ENCODE data around the gene LSM2.

LSM2 gene

DNA sequence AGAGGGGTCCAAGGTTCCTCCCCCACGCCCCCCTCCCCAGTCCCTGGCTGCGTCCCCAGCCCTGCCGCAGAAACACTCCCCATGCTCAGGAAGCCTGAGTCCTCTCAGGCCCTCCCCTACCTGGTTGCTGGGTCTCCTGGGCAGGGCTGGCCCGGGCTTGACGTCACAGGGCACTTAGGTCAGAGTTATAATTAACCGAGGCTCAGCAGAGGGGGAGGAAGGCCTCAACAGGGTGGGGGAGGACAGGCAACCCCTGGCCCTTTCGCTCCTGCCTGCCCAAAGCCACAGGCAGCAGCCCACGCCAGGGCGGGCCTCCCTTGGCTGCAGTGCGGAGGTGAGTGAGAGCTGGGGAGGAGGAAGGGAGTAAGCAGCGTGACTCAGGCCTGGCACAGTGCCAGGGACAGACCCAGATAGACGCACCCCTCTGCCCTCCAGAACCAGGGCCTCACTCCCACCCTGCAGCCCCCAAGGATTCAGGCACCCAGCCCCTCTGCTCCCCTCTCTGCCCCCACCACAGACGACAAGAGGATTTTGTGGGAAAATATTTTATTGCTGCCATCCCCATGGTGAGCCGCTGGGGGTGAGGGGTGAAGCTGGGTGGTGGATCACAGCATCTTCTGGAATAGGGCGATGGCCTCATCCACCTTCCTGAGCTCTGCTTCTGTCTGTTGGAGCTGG lies 29.6 kb downstream of the LSM2 start, which contains the start of gene VWA7:
TSS of gene VWA7 (minus strand) at position 340 of the 678 bp plus-strand sequence. CDS start 549 bp downstream, outside the sequence.
- H3K27ac ChIP-seq (ENCODE audit: low read depth in 2 of 2, low read length in 2 of 2) = peak within 1 kb of the TSS; percentile 74 to 81
- no peaks in the 10 kb centered on the region for H3K27me3 ChIP-seq (ENCODE audit: control insufficient read depth in 2 of 2, insufficient read depth in 2 of 2, low read length in 2 of 2)
- no peaks in the 10 kb centered on the region for H3K9me3 ChIP-seq (ENCODE audit: control insufficient read depth in 2 of 2, low read length in 2 of 2)
- peak within 1 kb of the TSS; percentile 52 to 54 for H3K4me3 ChIP-seq (ENCODE audit: low read length in 2 of 2)
- H3K9ac ChIP-seq (ENCODE audit: low read depth in 1 of 2, low read length in 2 of 2) = peak within 1 kb of the TSS; percentile 56 to 77
- H3K36me3 ChIP-seq (ENCODE audit: control insufficient read depth in 2 of 2, insufficient read depth in 2 of 2, low read length in 2 of 2) = peaks cover 15 to 25% of the 10 kb centered on the region in 2 donors
- peaks cover 27 to 32% of the 10 kb centered on the region in 2 donors for H3K4me1 ChIP-seq (ENCODE audit: control insufficient read depth in 2 of 2, insufficient read depth in 2 of 2, low read length in 2 of 2)

DNA sequence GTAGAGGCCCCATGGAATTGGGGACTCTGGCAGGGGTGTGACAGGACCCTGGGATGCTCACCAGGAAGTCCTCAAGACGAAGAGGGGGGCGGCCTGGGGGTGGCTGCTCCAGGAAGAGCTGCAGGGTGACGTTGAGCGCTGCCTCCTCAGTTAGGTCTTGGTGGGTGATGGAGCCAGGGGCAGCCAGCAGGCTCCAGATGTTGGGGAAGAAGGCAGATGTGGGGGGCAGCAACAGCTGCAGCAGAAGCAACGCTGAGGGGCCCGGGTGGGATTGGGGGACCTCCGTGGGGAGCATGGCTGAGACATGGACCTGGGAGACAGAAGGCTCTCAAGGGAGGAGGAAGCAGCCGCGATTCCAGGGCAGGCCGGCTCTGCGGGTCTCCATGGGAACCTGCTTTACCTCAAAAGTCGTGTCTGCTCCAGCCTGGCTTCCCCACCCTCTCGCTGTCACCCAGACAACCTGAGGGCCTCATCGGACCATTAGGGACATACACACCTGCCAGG lies 30.2 kb downstream of the LSM2 start:
- H3K27me3 ChIP-seq (ENCODE audit: control insufficient read depth in 2 of 2, insufficient read depth in 2 of 2, low read length in 2 of 2) = no peaks in the 10 kb centered on the region
- no peaks in the 10 kb centered on the region for H3K9me3 ChIP-seq (ENCODE audit: control insufficient read depth in 2 of 2, low read length in 2 of 2)
- peaks cover 14 to 19% of the 10 kb centered on the region in 2 donors for H3K36me3 ChIP-seq (ENCODE audit: control insufficient read depth in 2 of 2, insufficient read depth in 2 of 2, low read length in 2 of 2)
- peaks cover 27 to 32% of the 10 kb centered on the region in 2 donors for H3K4me1 ChIP-seq (ENCODE audit: control insufficient read depth in 2 of 2, insufficient read depth in 2 of 2, low read length in 2 of 2)
- peak overlapping the region; percentile 74 to 81 for H3K27ac ChIP-seq (ENCODE audit: low read depth in 2 of 2, low read length in 2 of 2)
- H3K4me3 ChIP-seq (ENCODE audit: low read length in 2 of 2) = peak overlapping the region; percentile 52 to 54
- peak overlapping the region; percentile 56 to 77 for H3K9ac ChIP-seq (ENCODE audit: low read depth in 1 of 2, low read length in 2 of 2)

GRCh38 chr6:31775633-31776484 lies 30.9 kb downstream of the LSM2 start:
- H3K9ac ChIP-seq (ENCODE audit: low read depth in 1 of 2, low read length in 2 of 2) = peak overlapping the region; percentile 32 to 77
- H3K4me1 ChIP-seq (ENCODE audit: control insufficient read depth in 2 of 2, insufficient read depth in 2 of 2, low read length in 2 of 2) = peaks cover 27 to 32% of the 10 kb centered on the region in 2 donors
- no peak overlapping the region for H3K4me3 ChIP-seq (ENCODE audit: low read length in 2 of 2)
- H3K27ac ChIP-seq (ENCODE audit: low read depth in 2 of 2, low read length in 2 of 2) = peak overlapping the region; percentile 74 to 85
- H3K27me3 ChIP-seq (ENCODE audit: control insufficient read depth in 2 of 2, insufficient read depth in 2 of 2, low read length in 2 of 2) = no peaks in the 10 kb centered on the region
- no peaks in the 10 kb centered on the region for H3K9me3 ChIP-seq (ENCODE audit: control insufficient read depth in 2 of 2, low read length in 2 of 2)
- peaks cover 11 to 13% of the 10 kb centered on the region in 2 donors for H3K36me3 ChIP-seq (ENCODE audit: control insufficient read depth in 2 of 2, insufficient read depth in 2 of 2, low read length in 2 of 2)

DNA sequence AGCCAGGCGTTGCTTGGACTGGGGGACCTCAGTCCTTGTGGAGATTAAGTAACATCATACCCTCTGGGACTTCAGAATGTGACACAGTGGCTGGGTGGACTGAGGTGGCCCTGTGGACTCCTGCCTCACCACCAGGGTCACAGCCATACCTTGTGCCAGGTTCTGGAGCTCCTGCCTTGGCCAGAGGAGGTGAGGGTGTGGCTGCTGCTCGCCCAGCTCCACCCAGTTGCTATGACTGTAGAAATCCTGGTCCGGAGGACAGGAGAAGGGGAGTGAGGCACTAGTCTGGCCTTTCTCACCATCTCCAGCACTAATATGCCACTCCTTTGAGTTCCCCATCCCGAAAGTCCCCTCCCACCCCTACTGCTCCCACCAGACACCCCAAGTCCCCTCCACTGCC lies 31.6 kb downstream of the LSM2 start:
- H3K9ac ChIP-seq (ENCODE audit: low read depth in 1 of 2, low read length in 2 of 2) = peak overlapping the region in 1 of 2 donors; percentile 66
- no peaks in the 10 kb centered on the region for H3K9me3 ChIP-seq (ENCODE audit: control insufficient read depth in 2 of 2, low read length in 2 of 2)
- H3K4me1 ChIP-seq (ENCODE audit: control insufficient read depth in 2 of 2, insufficient read depth in 2 of 2, low read length in 2 of 2) = peaks cover 27 to 32% of the 10 kb centered on the region in 2 donors
- H3K27ac ChIP-seq (ENCODE audit: low read depth in 2 of 2, low read length in 2 of 2) = peak overlapping the region; percentile 74 to 85
- H3K4me3 ChIP-seq (ENCODE audit: low read length in 2 of 2) = no peak overlapping the region
- no peaks in the 10 kb centered on the region for H3K27me3 ChIP-seq (ENCODE audit: control insufficient read depth in 2 of 2, insufficient read depth in 2 of 2, low read length in 2 of 2)
- peaks cover 5 to 6% of the 10 kb centered on the region in 2 donors for H3K36me3 ChIP-seq (ENCODE audit: control insufficient read depth in 2 of 2, insufficient read depth in 2 of 2, low read length in 2 of 2)

DNA sequence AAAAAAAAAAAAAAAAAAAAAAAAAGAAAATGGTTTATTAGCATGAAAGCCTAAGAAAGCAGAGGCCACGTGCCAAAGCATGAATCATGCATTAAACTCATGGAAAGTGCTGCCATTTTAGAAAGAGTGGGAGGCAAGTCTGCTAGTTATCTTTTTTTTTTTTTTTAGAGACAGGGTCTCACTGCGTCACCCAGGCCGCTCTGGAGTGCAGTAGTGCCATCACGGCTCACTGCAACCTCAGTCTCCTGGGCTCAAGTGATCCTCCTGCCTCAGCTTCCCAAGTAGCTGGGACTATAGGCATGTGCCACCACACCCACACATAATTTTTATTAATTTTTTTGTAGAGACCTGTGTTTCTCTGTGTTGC lies 34.8 kb downstream of the LSM2 start:
- no peaks in the 10 kb centered on the region for H3K27me3 ChIP-seq (ENCODE audit: control insufficient read depth in 2 of 2, insufficient read depth in 2 of 2, low read length in 2 of 2)
- H3K9ac ChIP-seq (ENCODE audit: low read depth in 1 of 2, low read length in 2 of 2) = no peak overlapping the region
- H3K36me3 ChIP-seq (ENCODE audit: control insufficient read depth in 2 of 2, insufficient read depth in 2 of 2, low read length in 2 of 2) = no peaks in the 10 kb centered on the region
- H3K4me1 ChIP-seq (ENCODE audit: control insufficient read depth in 2 of 2, insufficient read depth in 2 of 2, low read length in 2 of 2) = peaks cover 21 to 30% of the 10 kb centered on the region in 2 donors
- H3K27ac ChIP-seq (ENCODE audit: low read depth in 2 of 2, low read length in 2 of 2) = no peak overlapping the region
- no peaks in the 10 kb centered on the region for H3K9me3 ChIP-seq (ENCODE audit: control insufficient read depth in 2 of 2, low read length in 2 of 2)
- H3K4me3 ChIP-seq (ENCODE audit: low read length in 2 of 2) = no peak overlapping the region

GRCh38 chr6:31770860-31771259 lies 35.9 kb downstream of the LSM2 start:
- H3K9me3 ChIP-seq (ENCODE audit: control insufficient read depth in 2 of 2, low read length in 2 of 2) = no peaks in the 10 kb centered on the region
- H3K4me1 ChIP-seq (ENCODE audit: control insufficient read depth in 2 of 2, insufficient read depth in 2 of 2, low read length in 2 of 2) = peaks cover 9 to 19% of the 10 kb centered on the region in 2 donors
- H3K36me3 ChIP-seq (ENCODE audit: control insufficient read depth in 2 of 2, insufficient read depth in 2 of 2, low read length in 2 of 2) = no peaks in the 10 kb centered on the region
- H3K9ac ChIP-seq (ENCODE audit: low read depth in 1 of 2, low read length in 2 of 2) = no peak overlapping the region
- no peaks in the 10 kb centered on the region for H3K27me3 ChIP-seq (ENCODE audit: control insufficient read depth in 2 of 2, insufficient read depth in 2 of 2, low read length in 2 of 2)
- peak overlapping the region; percentile 60 to 70 for H3K27ac ChIP-seq (ENCODE audit: low read depth in 2 of 2, low read length in 2 of 2)
- no peak overlapping the region for H3K4me3 ChIP-seq (ENCODE audit: low read length in 2 of 2)

DNA sequence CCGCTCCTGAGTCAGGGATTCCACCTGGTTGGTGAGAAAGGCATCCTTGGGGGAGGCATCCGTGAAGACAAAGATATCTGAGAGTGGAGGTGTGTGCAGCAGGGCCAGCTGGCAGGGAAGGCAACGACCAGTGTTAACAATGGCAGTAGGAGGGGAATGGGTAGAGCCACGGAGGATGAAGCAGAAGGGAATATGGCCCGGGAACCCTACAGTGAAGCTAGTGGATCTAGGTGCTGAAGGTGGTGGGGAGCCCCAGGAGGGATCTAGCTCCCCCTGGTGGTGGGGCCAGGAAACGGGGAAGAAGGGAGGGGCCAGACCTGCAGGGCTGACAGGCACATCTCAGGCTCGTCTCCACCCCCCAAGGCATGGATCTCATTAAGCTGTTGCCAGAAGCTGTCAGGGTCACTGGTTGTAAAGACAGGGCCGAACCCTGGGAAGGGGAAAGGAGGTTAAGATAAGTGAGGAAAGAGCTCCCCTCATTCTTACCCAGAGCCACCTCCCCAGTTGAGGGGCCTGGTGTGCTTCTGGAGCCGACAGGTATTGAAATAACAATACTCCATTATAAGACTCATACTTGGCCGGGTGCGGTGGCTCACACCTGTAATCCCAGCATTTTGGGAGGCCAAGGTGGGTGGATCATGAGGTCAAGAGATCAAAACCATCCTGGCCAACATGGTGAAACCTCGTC lies 36.9 kb downstream of the LSM2 start:
- peak overlapping the region in 1 of 2 donors; percentile 46 for H3K9ac ChIP-seq (ENCODE audit: low read depth in 1 of 2, low read length in 2 of 2)
- H3K27ac ChIP-seq (ENCODE audit: low read depth in 2 of 2, low read length in 2 of 2) = peak overlapping the region; percentile 65 to 72
- peaks cover 0 to 10% of the 10 kb centered on the region in 2 donors for H3K4me1 ChIP-seq (ENCODE audit: control insufficient read depth in 2 of 2, insufficient read depth in 2 of 2, low read length in 2 of 2)
- no peaks in the 10 kb centered on the region for H3K27me3 ChIP-seq (ENCODE audit: control insufficient read depth in 2 of 2, insufficient read depth in 2 of 2, low read length in 2 of 2)
- no peaks in the 10 kb centered on the region for H3K9me3 ChIP-seq (ENCODE audit: control insufficient read depth in 2 of 2, low read length in 2 of 2)
- peak overlapping the region in 1 of 2 donors; percentile 3 for H3K4me3 ChIP-seq (ENCODE audit: low read length in 2 of 2)
- H3K36me3 ChIP-seq (ENCODE audit: control insufficient read depth in 2 of 2, insufficient read depth in 2 of 2, low read length in 2 of 2) = no peaks in the 10 kb centered on the region

DNA sequence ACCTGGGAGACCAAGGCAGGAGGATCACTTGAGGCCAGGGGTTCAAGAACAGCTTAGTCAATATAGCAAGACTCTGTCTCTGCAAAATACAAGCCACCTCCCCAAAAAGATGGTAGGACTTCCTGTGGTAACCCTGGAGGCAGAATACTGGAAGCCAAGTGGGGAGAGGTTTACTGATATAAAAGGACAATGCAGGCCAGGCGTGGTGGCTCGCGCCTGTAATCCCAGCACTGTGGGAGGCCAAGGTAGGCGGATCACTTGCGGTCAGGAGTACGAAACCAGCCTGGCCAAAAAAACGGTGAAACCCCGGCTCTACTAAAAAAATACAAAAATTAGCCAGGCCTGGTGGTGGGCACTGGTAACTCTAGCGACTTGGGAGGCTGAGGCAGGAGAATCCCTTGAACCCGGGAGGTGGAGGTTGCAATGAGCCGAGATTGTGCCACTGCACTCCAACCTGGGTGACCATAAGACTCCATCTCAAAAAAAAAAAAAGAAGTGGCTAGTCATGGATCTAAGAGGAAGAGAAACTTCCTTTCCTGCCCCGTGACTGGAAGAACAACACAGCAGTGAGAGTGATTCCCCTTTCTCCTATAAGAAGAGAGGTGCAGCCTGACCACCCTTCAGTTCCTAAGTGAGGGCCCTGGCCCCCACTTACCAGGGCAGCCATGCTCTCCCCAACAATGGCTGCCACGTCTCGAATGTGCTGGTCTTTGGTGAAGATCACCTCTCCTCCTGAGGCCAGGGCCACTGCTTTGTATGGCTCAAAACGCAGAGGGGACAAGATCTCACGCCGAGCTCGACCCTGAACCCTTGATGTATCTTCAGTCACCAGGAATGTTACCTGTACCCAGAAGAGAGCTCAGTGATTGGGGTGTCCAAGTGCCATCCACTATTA lies 38.2 kb downstream of the LSM2 start:
- Histone ChIP-seq H3K27ac (ENCODE audit: low read depth in 2 of 2, low read length in 2 of 2) (no peak overlapping the region), H3K4me1 (ENCODE audit: control insufficient read depth in 2 of 2, insufficient read depth in 2 of 2, low read length in 2 of 2) (peaks cover 0 to 9% of the 10 kb centered on the region in 2 donors), H3K9ac (ENCODE audit: low read depth in 1 of 2, low read length in 2 of 2) (no peak overlapping the region), H3K27me3 (ENCODE audit: control insufficient read depth in 2 of 2, insufficient read depth in 2 of 2, low read length in 2 of 2) (no peaks in the 10 kb centered on the region), H3K9me3 (ENCODE audit: control insufficient read depth in 2 of 2, low read length in 2 of 2) (no peaks in the 10 kb centered on the region), H3K36me3 (ENCODE audit: control insufficient read depth in 2 of 2, insufficient read depth in 2 of 2, low read length in 2 of 2) (no peaks in the 10 kb centered on the region), H3K4me3 (ENCODE audit: low read length in 2 of 2) (no peak overlapping the region)

GRCh38 chr6:31767096-31767645 lies 39.6 kb downstream of the LSM2 start:
- H3K36me3 ChIP-seq (ENCODE audit: control insufficient read depth in 2 of 2, insufficient read depth in 2 of 2, low read length in 2 of 2) = no peaks in the 10 kb centered on the region
- H3K27me3 ChIP-seq (ENCODE audit: control insufficient read depth in 2 of 2, insufficient read depth in 2 of 2, low read length in 2 of 2) = no peaks in the 10 kb centered on the region
- H3K9me3 ChIP-seq (ENCODE audit: control insufficient read depth in 2 of 2, low read length in 2 of 2) = no peaks in the 10 kb centered on the region
- no peak overlapping the region for H3K27ac ChIP-seq (ENCODE audit: low read depth in 2 of 2, low read length in 2 of 2)
- H3K9ac ChIP-seq (ENCODE audit: low read depth in 1 of 2, low read length in 2 of 2) = no peak overlapping the region
- H3K4me3 ChIP-seq (ENCODE audit: low read length in 2 of 2) = no peak overlapping the region
- peaks cover 0 to 4% of the 10 kb centered on the region in 2 donors for H3K4me1 ChIP-seq (ENCODE audit: control insufficient read depth in 2 of 2, insufficient read depth in 2 of 2, low read length in 2 of 2)

All from mucosa of rectum (tissue), 2 donors.